HEK293 (cell line): ENCODE measurements around the gene ELAC2.

Experiments
- GLIS2 ChIP-seq: fragments of 450-650 bp; formaldehyde crosslinking; IDR thresholded peaks from 2 replicates; pipeline ENCODE4 v1.5.1; 2016; ENCODE audit warnings: missing biosample characterization, missing genetic modification characterization
- IKZF3 ChIP-seq: fragments of 450-650 bp; IDR thresholded peaks from 2 replicates; pipeline ENCODE4 v1.5.0; 2018; ENCODE audit warnings: missing biosample characterization, mild to moderate bottlenecking, missing genetic modification characterization, moderate library complexity
- KLF7 ChIP-seq: fragments of 450-650 bp; formaldehyde crosslinking; IDR thresholded peaks from 2 replicates; pipeline ENCODE4 v1.5.1; 2016; ENCODE audit warnings: missing biosample characterization, missing genetic modification characterization, borderline replicate concordance
- KLF8 ChIP-seq: fragments of 450-650 bp; formaldehyde crosslinking; IDR thresholded peaks from 2 replicates; pipeline ENCODE4 v1.5.1; 2016; ENCODE audit warnings: missing biosample characterization, missing genetic modification characterization
- KLF9 ChIP-seq: fragments of 450-650 bp; formaldehyde crosslinking; IDR thresholded peaks from 2 replicates; pipeline ENCODE4 v1.5.1; 2016; ENCODE audit warnings: missing biosample characterization, missing genetic modification characterization, low read depth
- MEIS1 ChIP-seq: sonication (generic); formaldehyde crosslinking; IDR thresholded peaks from 2 replicates; pipeline ENCODE4 v1.8.1; 2022; ENCODE audit warnings: missing genetic modification reagents, mild to moderate bottlenecking, borderline replicate concordance
- OVOL3 ChIP-seq: fragments of 450-650 bp; formaldehyde crosslinking; IDR thresholded peaks from 2 replicates; pipeline ENCODE4 v1.5.1; 2016; ENCODE audit warnings: missing biosample characterization, missing genetic modification characterization
- PBX3 ChIP-seq: sonication (generic); formaldehyde crosslinking; IDR thresholded peaks from 2 replicates; pipeline ENCODE4 v1.8.1; 2022; ENCODE audit warnings: mild to moderate bottlenecking, moderate library complexity, missing genetic modification reagents
- PRDM4 ChIP-seq: fragments of 450-650 bp; formaldehyde crosslinking; IDR thresholded peaks from 2 replicates; pipeline ENCODE4 v1.5.1; 2017; ENCODE audit warnings: missing biosample characterization, missing genetic modification characterization
- SCRT2 ChIP-seq: fragments of 450-650 bp; formaldehyde crosslinking; IDR thresholded peaks from 2 replicates; pipeline ENCODE4 v1.5.1; 2016; ENCODE audit warnings: missing biosample characterization, missing genetic modification characterization
- SP3 ChIP-seq: fragments of 450-650 bp; formaldehyde crosslinking; IDR thresholded peaks from 2 replicates; pipeline ENCODE4 v1.5.1; 2016; ENCODE audit warnings: missing biosample characterization, missing genetic modification characterization
- YY2 ChIP-seq: fragments of 450-650 bp; formaldehyde crosslinking; IDR thresholded peaks from 2 replicates; pipeline ENCODE4 v1.5.1; 2016; ENCODE audit warnings: missing biosample characterization, missing genetic modification characterization
- ZBTB20 ChIP-seq: fragments of 450-650 bp; formaldehyde crosslinking; IDR thresholded peaks from 2 replicates; pipeline ENCODE4 v1.5.1; 2016; ENCODE audit warnings: missing biosample characterization, missing genetic modification characterization
- ZEB2 ChIP-seq: fragments of 450-650 bp; formaldehyde crosslinking; IDR thresholded peaks from 2 replicates; pipeline ENCODE4 v1.5.1; 2016; ENCODE audit warnings: missing biosample characterization, missing genetic modification characterization
- ZIC2 ChIP-seq: fragments of 450-650 bp; formaldehyde crosslinking; IDR thresholded peaks from 2 replicates; pipeline ENCODE4 v1.5.1; 2016; ENCODE audit warnings: missing biosample characterization, missing genetic modification characterization
- ZNF138 ChIP-seq: fragments of 450-650 bp; formaldehyde crosslinking; IDR thresholded peaks from 2 replicates; pipeline ENCODE4 v1.5.1; 2016; ENCODE audit warnings: missing biosample characterization, missing genetic modification characterization, borderline replicate concordance
- ZNF155 ChIP-seq: fragments of 450-650 bp; formaldehyde crosslinking; IDR thresholded peaks from 2 replicates; pipeline ENCODE4 v1.5.1; 2016; ENCODE audit warnings: missing biosample characterization, missing genetic modification characterization
- ZNF223 ChIP-seq: fragments of 450-650 bp; formaldehyde crosslinking; IDR thresholded peaks from 2 replicates; pipeline ENCODE4 v1.5.1; 2016; ENCODE audit warnings: missing biosample characterization, missing genetic modification characterization
- ZNF266 ChIP-seq: fragments of 450-650 bp; formaldehyde crosslinking; IDR thresholded peaks from 2 replicates; pipeline ENCODE4 v1.5.1; 2016; ENCODE audit warnings: missing biosample characterization, missing genetic modification characterization, low read depth
- ZNF280C ChIP-seq: fragments of 450-650 bp; formaldehyde crosslinking; IDR thresholded peaks from 2 replicates; pipeline ENCODE4 v1.5.1; 2016; ENCODE audit warnings: missing biosample characterization, missing genetic modification characterization
- ZNF433 ChIP-seq: fragments of 450-650 bp; formaldehyde crosslinking; IDR thresholded peaks from 2 replicates; pipeline ENCODE4 v1.5.1; 2016; ENCODE audit warnings: missing biosample characterization, missing genetic modification characterization, low read depth
- ZNF518A ChIP-seq: fragments of 450-650 bp; formaldehyde crosslinking; conservative IDR thresholded peaks from 2 replicates; pipeline ENCODE4 v1.5.1; 2016; ENCODE audit warnings: low read depth, missing biosample characterization, missing genetic modification characterization
- ZNF544 ChIP-seq: fragments of 450-650 bp; formaldehyde crosslinking; IDR thresholded peaks from 2 replicates; pipeline ENCODE4 v1.5.0; 2017; ENCODE audit warnings: missing biosample characterization, missing genetic modification characterization
- ZNF561 ChIP-seq: fragments of 450-650 bp; IDR thresholded peaks from 2 replicates; pipeline ENCODE4 v1.5.1; 2018; ENCODE audit warnings: missing biosample characterization, missing genetic modification characterization, borderline replicate concordance
- ZSCAN5A ChIP-seq: fragments of 450-650 bp; formaldehyde crosslinking; IDR thresholded peaks from 2 replicates; pipeline ENCODE4 v1.5.1; 2016; ENCODE audit warnings: missing biosample characterization, missing genetic modification characterization

ELAC2 gene

GRCh38 chr17:13017655-13018459, at the start of gene ELAC2 (continued):
- TF ChIP-seq ZNF280C (tag by site-specific recombination) = no peak
- TF ChIP-seq KLF9 (tag by site-specific recombination) = peak; percentile 66
- TF ChIP-seq PRDM4 (tag by site-specific recombination) = no peak
- no peak for TF ChIP-seq ZNF138 (tag by site-specific recombination)
- peak; percentile 87; the same call in 1 of the 2 replicates for TF ChIP-seq KLF7 (tag by site-specific recombination)
- 0 out of 2 replicates have a peak, but pooled peaks have one; percentile 25 for TF ChIP-seq PBX3
- TF ChIP-seq ZNF561 (tag by site-specific recombination) = peak; percentile 18; the same call in 1 of the 2 replicates
- TF ChIP-seq ZIC2 = peak; percentile 73
- TF ChIP-seq ZEB2 = peak; percentile 42; the same call in 1 of the 2 replicates
- 0 out of 2 replicates have a peak, but pooled peaks have one; percentile 51 for TF ChIP-seq YY2 (tag by site-specific recombination)
- TF ChIP-seq ZNF155 = no peak
- no peak for TF ChIP-seq MEIS1
- peak; percentile 85 for TF ChIP-seq KLF8
- peak; percentile 89 for TF ChIP-seq SP3
- no peak for TF ChIP-seq GLIS2 (tag by site-specific recombination)
- no peak for TF ChIP-seq ZNF266 (tag by site-specific recombination)
- peak; percentile 78 for TF ChIP-seq ZBTB20 (tag by site-specific recombination)
- peak; percentile 66; the same call in 1 of the 2 replicates for TF ChIP-seq ZSCAN5A (tag by site-specific recombination)
- TF ChIP-seq ZNF544 (tag by site-specific recombination) = no peak
- TF ChIP-seq SCRT2 = peak; percentile 48; the same call in 1 of the 2 replicates
- no peak for TF ChIP-seq ZNF433 (tag by site-specific recombination)
- no peak; the same call in 1 of the 2 replicates for TF ChIP-seq OVOL3 (tag by site-specific recombination)
- peak; percentile 88 for TF ChIP-seq ZNF518A
- TF ChIP-seq ZNF223 = no peak
- TF ChIP-seq IKZF3 (tag by site-specific recombination) = peak; percentile 97
